ENCODE results near the gene METRN.

Gene METRN

GRCh38 chr16:761625-762513, 47.0 kb downstream of the METRN start:
- DNase-seq: no peak

DNA sequence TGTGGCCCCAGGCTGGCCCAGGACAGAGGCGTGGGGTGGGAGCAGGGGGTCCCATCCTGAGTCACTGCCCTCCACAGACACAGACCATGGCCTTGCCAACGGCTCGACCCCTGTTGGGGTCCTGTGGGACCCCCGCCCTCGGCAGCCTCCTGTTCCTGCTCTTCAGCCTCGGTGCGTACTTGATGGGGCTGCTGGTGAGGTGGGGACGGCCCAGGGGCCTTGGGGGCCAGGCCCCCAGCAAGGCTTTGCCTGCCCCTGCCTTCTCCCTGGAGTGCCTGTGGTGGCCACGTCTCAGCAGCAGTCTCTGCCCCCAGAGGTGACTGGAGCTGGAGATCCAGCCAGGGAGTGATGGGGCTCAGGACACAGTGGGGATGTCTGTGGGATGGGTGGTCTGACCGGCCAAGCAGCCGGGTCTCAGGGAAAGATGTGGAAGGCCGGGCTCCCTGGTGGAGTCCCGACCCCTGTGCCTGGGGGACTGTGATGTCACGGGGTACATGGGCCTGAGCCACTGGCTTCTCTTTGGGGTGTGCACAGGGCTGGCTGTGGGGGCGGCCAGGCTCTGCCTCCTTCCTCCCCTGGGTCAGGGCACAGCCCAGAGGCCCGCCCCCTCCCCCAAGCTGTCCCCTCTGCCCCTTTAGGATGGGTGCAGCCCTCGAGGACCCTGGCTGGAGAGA, 47.8 kb downstream of the METRN start:
- DNase-seq: no peak

GRCh38 chr16:763369-764183, 48.7 kb downstream of the METRN start:
- no peak for DNase-seq

DNA sequence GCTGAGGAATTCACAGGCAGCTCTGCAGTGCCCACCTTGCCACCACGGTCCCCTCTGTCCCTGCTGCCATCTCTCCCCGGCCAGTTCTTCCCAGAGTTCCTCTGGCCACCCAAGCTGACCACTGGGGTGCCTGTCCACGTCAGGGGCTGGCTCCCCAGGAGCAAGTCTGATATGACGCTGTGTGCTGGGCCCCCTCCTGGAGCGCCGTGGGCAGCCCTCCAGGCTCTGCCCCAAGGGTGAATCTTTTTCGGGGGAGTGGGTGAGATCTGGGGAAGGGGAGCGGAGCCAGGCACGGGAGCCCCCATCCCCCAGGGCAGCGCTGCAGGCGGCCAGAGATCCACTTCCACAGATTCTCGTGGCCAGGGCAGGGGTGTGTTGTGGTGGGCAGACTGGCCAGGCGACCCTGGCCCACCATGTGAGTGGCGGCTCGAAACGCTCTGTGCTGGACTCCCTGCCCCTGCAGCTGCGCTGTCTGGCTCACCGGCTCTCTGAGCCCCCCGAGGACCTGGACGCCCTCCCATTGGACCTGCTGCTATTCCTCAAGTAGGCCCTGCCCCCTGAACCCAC, 49.3 kb downstream of the METRN start:
- DNase-seq: no peak

- no peak for DNase-seq
Measured at GRCh38 chr16:764848-765487, 50.0 kb downstream of the METRN start.

- DNase-seq: no peak
Measured at GRCh38 chr16:765488-765865, 50.6 kb downstream of the METRN start.

- DNase-seq: no peak
Measured at GRCh38 chr16:766008-766819, 51.3 kb downstream of the METRN start.

DNA sequence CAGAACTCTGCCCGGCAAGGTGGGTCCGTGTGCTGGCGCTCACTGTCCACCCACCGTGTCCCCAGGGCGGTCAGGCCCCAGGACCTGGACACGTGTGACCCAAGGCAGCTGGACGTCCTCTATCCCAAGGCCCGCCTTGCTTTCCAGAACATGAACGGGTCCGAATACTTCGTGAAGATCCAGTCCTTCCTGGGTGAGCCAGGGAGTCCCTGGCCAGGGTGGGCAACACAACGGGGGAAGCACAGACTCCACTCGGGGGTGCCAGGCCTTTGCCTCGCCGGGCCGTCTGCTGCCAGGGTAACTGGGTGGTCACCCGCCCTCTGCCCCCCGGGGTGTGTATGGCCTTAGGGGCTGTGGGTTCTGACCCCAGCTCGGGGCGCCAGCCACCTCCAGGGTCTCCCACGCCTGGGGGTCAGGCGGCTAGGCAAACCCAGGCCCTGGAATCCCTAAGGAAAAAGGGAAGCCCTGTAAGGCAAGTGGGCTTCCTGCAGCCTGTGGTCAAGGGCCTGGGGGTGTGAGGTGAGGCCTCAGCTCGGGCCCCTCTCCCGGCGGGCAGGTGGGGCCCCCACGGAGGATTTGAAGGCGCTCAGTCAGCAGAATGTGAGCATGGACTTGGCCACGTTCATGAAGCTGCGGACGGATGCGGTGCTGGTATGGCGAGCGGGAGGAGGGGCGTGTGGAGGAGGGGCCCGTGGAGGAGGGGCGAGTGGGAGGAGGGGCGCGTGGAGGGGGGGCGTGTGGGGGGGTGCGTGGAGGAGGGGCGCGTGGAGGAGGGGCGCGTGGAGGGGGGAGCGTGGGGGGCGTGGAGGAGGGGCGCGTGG, 52.1 kb downstream of the METRN start:
- DNase-seq: no peak

- no peak for DNase-seq
Measured at GRCh38 chr16:767743-768235, 52.9 kb downstream of the METRN start.

GRCh38 chr16:768428-768827, 53.5 kb downstream of the METRN start:
- DNase-seq: no peak
